SK-N-SH treated with all-trans-retinoic acid at 6 μM for 48 hours (cell line): ENCODE data around the gene PACS1.
"Not testable (repeated sequence)": the region's sequence is repeated elsewhere in the genome, so short reads cannot be mapped to it uniquely, and the experiment has no call there.

Experiments used
- ATAC-seq: fragments of 200-7000 bp; cut with Tn5 transposase; 3 replicates; pipeline ENCODE4 v1.9.1; 2020; ENCODE audit warnings: mild to moderate bottlenecking, moderate library complexity
- BACH2 ChIP-seq: fragments of 250-450 bp; sonication (Bioruptor Pico); IDR thresholded peaks from 2 replicates; pipeline ENCODE4 v1.9.0; 2021; ENCODE audit warnings: mild to moderate bottlenecking, borderline replicate concordance
- CSDC2 ChIP-seq: fragments of 250-450 bp; sonication (Bioruptor Pico); IDR thresholded peaks from 2 replicates; pipeline ENCODE4 v1.5.0; 2020; ENCODE audit warnings: mild to moderate bottlenecking, moderate library complexity
- ESRRG ChIP-seq: fragments of 250-450 bp; sonication (Bioruptor Pico); IDR thresholded peaks from 2 replicates; pipeline ENCODE4 v1.6.1; 2021; ENCODE audit warnings: mild to moderate bottlenecking
- GLIS3 ChIP-seq: fragments of 250-450 bp; sonication (Bioruptor Pico); IDR thresholded peaks from 2 replicates; pipeline ENCODE4 v1.5.0; 2020; ENCODE audit warnings: mild to moderate bottlenecking, moderate library complexity
- ISL1 ChIP-seq: fragments of 250-450 bp; sonication (Bioruptor Pico); IDR thresholded peaks from 2 replicates; pipeline ENCODE4 v2.1.2; 2022; ENCODE audit warnings: mild to moderate bottlenecking, moderate library complexity
- OSR1 ChIP-seq: fragments of 250-450 bp; sonication (Bioruptor Pico); IDR thresholded peaks from 2 replicates; pipeline ENCODE4 v1.8.0; 2022; ENCODE audit warnings: moderate library complexity, mild to moderate bottlenecking, inconsistent platforms
- TCF4 ChIP-seq: fragments of 250-450 bp; sonication (Bioruptor Pico); IDR thresholded peaks from 2 replicates; pipeline ENCODE4 v1.8.0; 2021; ENCODE audit warnings: mild to moderate bottlenecking, moderate library complexity, borderline replicate concordance
- ZC3H10 ChIP-seq: fragments of 250-450 bp; sonication (Bioruptor Pico); IDR thresholded peaks from 2 replicates; pipeline ENCODE4 v1.5.1; 2021; ENCODE audit warnings: mild to moderate bottlenecking, moderate library complexity
- ZFP30 ChIP-seq: fragments of 450-650 bp; formaldehyde crosslinking; IDR thresholded peaks from 2 replicates; pipeline ENCODE4 v1.5.0; 2022; ENCODE audit warnings: mild to moderate bottlenecking, moderate library complexity
- ZNF565 ChIP-seq: fragments of 450-650 bp; formaldehyde crosslinking; conservative IDR thresholded peaks from 2 replicates; pipeline ENCODE4 v1.5.0; 2020; ENCODE audit warnings: low read depth, mild to moderate bottlenecking, moderate library complexity
- ZNF70 ChIP-seq: fragments of 450-650 bp; formaldehyde crosslinking; IDR thresholded peaks from 2 replicates; pipeline ENCODE4 v1.5.0; 2020; ENCODE audit warnings: mild to moderate bottlenecking, moderate library complexity
- ZNF8 ChIP-seq: fragments of 450-650 bp; formaldehyde crosslinking; IDR thresholded peaks from 2 replicates; pipeline ENCODE4 v1.5.0; 2020; ENCODE audit warnings: mild to moderate bottlenecking, moderate library complexity
- TF ChIP-seq, protein P1 (sequence below): fragments of 250-450 bp; sonication (Bioruptor Pico); IDR thresholded peaks from 2 replicates; pipeline ENCODE4 v1.5.1; 2020; ENCODE audit warnings: low read depth, mild to moderate bottlenecking, moderate library complexity
- TF ChIP-seq, protein P2 (sequence below): fragments of 250-450 bp; sonication (Bioruptor Pico); IDR thresholded peaks from 2 replicates; pipeline ENCODE4 v1.5.1; 2021; ENCODE audit warnings: mild to moderate bottlenecking, moderate library complexity
- TF ChIP-seq, protein P3 (sequence below): fragments of 250-450 bp; sonication (Bioruptor Pico); IDR thresholded peaks from 2 replicates; pipeline ENCODE4 v1.8.0; 2021; ENCODE audit warnings: low read depth, mild to moderate bottlenecking, moderate library complexity, borderline replicate concordance
- TF ChIP-seq, protein P4 (sequence below): fragments of 250-450 bp; sonication (Bioruptor Pico); IDR thresholded peaks from 2 replicates; pipeline ENCODE4 v1.5.0; 2020; ENCODE audit warnings: mild to moderate bottlenecking, moderate library complexity

PACS1 gene

GRCh38 chr11:66112601-66113499 is 42.8 kb downstream of the PACS1 start (continued):
- TF ChIP-seq, protein P1, sequence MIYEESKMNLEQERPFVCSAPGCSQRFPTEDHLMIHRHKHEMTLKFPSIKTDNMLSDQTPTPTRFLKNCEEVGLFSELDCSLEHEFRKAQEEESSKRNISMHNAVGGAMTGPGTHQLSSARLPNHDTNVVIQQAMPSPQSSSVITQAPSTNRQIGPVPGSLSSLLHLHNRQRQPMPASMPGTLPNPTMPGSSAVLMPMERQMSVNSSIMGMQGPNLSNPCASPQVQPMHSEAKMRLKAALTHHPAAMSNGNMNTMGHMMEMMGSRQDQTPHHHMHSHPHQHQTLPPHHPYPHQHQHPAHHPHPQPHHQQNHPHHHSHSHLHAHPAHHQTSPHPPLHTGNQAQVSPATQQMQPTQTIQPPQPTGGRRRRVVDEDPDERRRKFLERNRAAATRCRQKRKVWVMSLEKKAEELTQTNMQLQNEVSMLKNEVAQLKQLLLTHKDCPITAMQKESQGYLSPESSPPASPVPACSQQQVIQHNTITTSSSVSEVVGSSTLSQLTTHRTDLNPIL (CRISPR knock-in tag), result peak; percentile 56; the same call in 1 of the 2 replicates
- TF ChIP-seq, protein P2, sequence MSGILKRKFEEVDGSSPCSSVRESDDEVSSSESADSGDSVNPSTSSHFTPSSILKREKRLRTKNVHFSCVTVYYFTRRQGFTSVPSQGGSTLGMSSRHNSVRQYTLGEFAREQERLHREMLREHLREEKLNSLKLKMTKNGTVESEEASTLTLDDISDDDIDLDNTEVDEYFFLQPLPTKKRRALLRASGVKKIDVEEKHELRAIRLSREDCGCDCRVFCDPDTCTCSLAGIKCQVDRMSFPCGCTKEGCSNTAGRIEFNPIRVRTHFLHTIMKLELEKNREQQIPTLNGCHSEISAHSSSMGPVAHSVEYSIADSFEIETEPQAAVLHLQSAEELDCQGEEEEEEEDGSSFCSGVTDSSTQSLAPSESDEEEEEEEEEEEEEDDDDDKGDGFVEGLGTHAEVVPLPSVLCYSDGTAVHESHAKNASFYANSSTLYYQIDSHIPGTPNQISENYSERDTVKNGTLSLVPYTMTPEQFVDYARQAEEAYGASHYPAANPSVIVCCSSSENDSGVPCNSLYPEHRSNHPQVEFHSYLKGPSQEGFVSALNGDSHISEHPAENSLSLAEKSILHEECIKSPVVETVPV, result no peak
- TF ChIP-seq ZNF8 (CRISPR knock-in tag), result no peak
- TF ChIP-seq GLIS3 (CRISPR knock-in tag), result no peak
- TF ChIP-seq, protein P3, sequence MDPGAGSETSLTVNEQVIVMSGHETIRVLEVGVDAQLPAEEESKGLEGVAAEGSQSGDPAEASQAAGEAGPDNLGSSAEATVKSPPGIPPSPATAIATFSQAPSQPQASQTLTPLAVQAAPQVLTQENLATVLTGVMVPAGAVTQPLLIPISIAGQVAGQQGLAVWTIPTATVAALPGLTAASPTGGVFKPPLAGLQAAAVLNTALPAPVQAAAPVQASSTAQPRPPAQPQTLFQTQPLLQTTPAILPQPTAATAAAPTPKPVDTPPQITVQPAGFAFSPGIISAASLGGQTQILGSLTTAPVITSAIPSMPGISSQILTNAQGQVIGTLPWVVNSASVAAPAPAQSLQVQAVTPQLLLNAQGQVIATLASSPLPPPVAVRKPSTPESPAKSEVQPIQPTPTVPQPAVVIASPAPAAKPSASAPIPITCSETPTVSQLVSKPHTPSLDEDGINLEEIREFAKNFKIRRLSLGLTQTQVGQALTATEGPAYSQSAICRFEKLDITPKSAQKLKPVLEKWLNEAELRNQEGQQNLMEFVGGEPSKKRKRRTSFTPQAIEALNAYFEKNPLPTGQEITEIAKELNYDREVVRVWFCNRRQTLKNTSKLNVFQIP (CRISPR knock-in tag), result no peak
- no peak for TF ChIP-seq CSDC2
- TF ChIP-seq BACH2 (CRISPR knock-in tag), result no peak

- ATAC-seq, result not testable (repeated sequence)
Measured at GRCh38 chr11:66114957-66115356, 44.9 kb downstream of the PACS1 start.

DNA sequence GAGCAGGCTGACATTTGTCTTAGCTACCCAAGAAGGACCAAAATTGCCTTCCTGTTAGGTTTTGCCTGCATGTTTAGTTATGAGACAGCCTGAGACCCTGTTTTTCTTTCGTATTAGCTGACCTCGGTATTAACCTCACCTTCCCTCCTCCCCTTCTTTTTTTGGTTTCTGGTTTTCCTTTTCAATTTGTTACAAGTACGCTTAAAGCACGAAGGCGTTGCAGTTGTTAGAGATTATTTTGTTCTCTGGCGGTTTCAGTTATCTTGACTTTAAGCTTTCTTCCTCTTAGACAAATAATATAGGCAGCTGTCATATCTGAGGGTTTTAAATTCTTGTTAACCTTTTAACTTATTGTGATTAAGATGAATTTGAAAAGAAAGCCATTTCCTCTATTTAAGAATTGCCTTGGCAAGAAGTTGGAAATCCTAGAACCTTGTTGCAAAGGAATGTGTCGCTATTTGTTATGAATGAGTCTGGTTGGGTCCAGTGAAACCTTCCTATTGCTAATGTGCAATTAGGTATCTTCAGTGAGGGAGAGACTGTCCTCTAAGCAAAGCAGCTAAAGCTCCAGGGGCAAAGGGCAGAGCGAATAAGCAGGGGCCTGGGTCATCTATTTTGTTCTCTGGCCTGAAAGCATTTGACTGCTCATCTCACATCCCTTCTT is 45.7 kb downstream of the PACS1 start:
- TF ChIP-seq ZNF70 (CRISPR knock-in tag) (no peak), OSR1 (CRISPR knock-in tag) (no peak), TCF4 (no peak), ISL1 (CRISPR knock-in tag) (peak; percentile 69)
- TF ChIP-seq, protein P4, sequence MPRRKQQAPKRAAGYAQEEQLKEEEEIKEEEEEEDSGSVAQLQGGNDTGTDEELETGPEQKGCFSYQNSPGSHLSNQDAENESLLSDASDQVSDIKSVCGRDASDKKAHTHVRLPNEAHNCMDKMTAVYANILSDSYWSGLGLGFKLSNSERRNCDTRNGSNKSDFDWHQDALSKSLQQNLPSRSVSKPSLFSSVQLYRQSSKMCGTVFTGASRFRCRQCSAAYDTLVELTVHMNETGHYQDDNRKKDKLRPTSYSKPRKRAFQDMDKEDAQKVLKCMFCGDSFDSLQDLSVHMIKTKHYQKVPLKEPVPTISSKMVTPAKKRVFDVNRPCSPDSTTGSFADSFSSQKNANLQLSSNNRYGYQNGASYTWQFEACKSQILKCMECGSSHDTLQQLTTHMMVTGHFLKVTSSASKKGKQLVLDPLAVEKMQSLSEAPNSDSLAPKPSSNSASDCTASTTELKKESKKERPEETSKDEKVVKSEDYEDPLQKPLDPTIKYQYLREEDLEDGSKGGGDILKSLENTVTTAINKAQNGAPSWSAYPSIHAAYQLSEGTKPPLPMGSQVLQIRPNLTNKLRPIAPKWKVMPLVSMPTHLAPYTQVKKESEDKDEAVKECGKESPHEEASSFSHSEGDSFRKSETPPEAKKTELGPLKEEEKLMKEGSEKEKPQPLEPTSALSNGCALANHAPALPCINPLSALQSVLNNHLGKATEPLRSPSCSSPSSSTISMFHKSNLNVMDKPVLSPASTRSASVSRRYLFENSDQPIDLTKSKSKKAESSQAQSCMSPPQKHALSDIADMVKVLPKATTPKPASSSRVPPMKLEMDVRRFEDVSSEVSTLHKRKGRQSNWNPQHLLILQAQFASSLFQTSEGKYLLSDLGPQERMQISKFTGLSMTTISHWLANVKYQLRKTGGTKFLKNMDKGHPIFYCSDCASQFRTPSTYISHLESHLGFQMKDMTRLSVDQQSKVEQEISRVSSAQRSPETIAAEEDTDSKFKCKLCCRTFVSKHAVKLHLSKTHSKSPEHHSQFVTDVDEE (CRISPR knock-in tag), result no peak
- TF ChIP-seq, protein P3 (CRISPR knock-in tag), result no peak
- ATAC-seq, result peak; percentile 1; the same call in 1 of the 3 replicates

- TF ChIP-seq ZC3H10 (CRISPR knock-in tag) (no peak), ZNF70 (CRISPR knock-in tag) (no peak), CSDC2 (no peak), ZNF565 (CRISPR knock-in tag) (no peak), ESRRG (CRISPR knock-in tag) (no peak), ZFP30 (CRISPR knock-in tag) (no peak), OSR1 (CRISPR knock-in tag) (no peak)
- TF ChIP-seq, protein P2, result no peak
- TF ChIP-seq, protein P1 (CRISPR knock-in tag), result no peak
- no peak for ATAC-seq
Measured at GRCh38 chr11:66116576-66117361, 46.7 kb downstream of the PACS1 start.
